ENCODE data around the gene MAP6. TPM values are rescaled to one million over a fixed set of nuclear protein-coding genes. Genes with fewer than 3 reads are reported as not detected.

MAP6 gene
- total and polyA plus RNA-seq, 9 of the 15 experiments (the other 6 are each of a cell fraction or from before 2014, with no cell fraction given), result not detected

DNA sequence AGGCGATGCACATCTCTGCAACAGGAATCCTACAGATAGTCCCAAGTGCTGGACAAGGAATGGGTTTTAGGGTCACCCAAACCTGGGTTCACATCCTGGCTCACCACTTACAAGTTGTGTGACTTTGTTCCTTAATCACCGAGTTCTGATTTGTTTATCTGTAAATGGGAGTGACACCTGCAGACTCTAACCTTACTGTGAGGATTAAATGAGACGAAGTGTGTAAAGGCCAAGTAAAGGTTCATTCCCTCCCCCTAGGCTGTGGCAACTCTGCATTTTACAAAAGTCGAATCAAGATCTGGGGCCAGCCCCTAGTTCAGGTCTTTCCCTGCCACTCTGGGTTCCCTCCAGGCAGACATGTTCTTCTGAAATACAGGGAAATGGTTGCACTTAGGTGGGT lies 71.9 kb downstream of the MAP6 start:
- no TSS peak for BruUV-seq (replicated peaks)
- no peak overlapping the region for H3K9ac ChIP-seq (ENCODE audit: insufficient read depth in 1 of 2, low read depth in 2 of 2, low read length in 2 of 2)
- no peaks in the 10 kb centered on the region for H3K9me3 ChIP-seq (replicated peaks; ENCODE audit: control insufficient read depth, insufficient read depth, low read depth, low read length)
- H3K4me3 ChIP-seq, result no peak overlapping the region
- in situ Hi-C loops (cut with MboI) (no loop called here), intact Hi-C loops (cut with micrococcal nuclease) (no loop called here)
- no peak overlapping the region for H2AFZ ChIP-seq (ENCODE audit: low read depth, low read length)
- H3K4me2 ChIP-seq (ENCODE audit: insufficient read depth, low read length), result no peak overlapping the region
- no peaks in the 10 kb centered on the region for H3K36me3 ChIP-seq (ENCODE audit: control insufficient read depth, insufficient read depth, low read length)
- TF ChIP-seq KDM1A (IDR thresholded peaks at IDR 0.05), result peak in 1 of 2 experiments; percentile 45; a peak in 1 of 4 replicates
- TF ChIP-seq, protein P1, sequence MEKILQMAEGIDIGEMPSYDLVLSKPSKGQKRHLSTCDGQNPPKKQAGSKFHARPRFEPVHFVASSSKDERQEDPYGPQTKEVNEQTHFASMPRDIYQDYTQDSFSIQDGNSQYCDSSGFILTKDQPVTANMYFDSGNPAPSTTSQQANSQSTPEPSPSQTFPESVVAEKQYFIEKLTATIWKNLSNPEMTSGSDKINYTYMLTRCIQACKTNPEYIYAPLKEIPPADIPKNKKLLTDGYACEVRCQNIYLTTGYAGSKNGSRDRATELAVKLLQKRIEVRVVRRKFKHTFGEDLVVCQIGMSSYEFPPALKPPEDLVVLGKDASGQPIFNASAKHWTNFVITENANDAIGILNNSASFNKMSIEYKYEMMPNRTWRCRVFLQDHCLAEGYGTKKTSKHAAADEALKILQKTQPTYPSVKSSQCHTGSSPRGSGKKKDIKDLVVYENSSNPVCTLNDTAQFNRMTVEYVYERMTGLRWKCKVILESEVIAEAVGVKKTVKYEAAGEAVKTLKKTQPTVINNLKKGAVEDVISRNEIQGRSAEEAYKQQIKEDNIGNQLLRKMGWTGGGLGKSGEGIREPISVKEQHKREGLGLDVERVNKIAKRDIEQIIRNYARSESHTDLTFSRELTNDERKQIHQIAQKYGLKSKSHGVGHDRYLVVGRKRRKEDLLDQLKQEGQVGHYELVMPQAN (IDR thresholded peaks at IDR 0.05; ENCODE audit: borderline replicate concordance), result no peak
- no peaks in the 10 kb centered on the region for H4K20me1 ChIP-seq (replicated peaks; ENCODE audit: control insufficient read depth, insufficient read depth, low read length)
- no peaks in the 10 kb centered on the region for H3K27me3 ChIP-seq (ENCODE audit: control insufficient read depth in 2 of 2, insufficient read depth in 2 of 2, low read length in 2 of 2)
- no peak for DNase-seq (ENCODE audit: extremely low read depth in 1 of 4, low spot score in 3 of 4)
- H3K79me2 ChIP-seq (ENCODE audit: control insufficient read depth, insufficient read depth, low read length), result no peaks in the 10 kb centered on the region
- H3K9me1 ChIP-seq (ENCODE audit: control insufficient read depth, insufficient read depth, low read length), result no peaks in the 10 kb centered on the region
- WGBS (ENCODE audit: insufficient coverage, low coverage, missing lambda C conversion rate), result 23% methylated on average over 4 of the region's 4 CpGs
- ChIA-PET CTCF (ENCODE audit: low intra/inter-chr PET ratio) (no interaction called here), POLR2A (interaction anchor here (0.6 to 2.8 kb wide), 3 partner anchors 21 to 47 kb away, joined by 3 to 9 read pairs (median 6); no protein-coding TSS in a partner anchor)
- peaks cover 14 to 16% of the 10 kb centered on the region in 2 experiments; a peak in 4 of 5 replicates for H3K4me1 ChIP-seq (replicated peaks in 1 of 2; ENCODE audit: control insufficient read depth in 2 of 2, insufficient read depth in 2 of 2, low read length in 2 of 2)
- no peak overlapping the region for H3K27ac ChIP-seq (ENCODE audit: extremely low read depth, low read depth, low read length)
- ATAC-seq, result no peak
- FAIRE-seq, result no peak

DNA sequence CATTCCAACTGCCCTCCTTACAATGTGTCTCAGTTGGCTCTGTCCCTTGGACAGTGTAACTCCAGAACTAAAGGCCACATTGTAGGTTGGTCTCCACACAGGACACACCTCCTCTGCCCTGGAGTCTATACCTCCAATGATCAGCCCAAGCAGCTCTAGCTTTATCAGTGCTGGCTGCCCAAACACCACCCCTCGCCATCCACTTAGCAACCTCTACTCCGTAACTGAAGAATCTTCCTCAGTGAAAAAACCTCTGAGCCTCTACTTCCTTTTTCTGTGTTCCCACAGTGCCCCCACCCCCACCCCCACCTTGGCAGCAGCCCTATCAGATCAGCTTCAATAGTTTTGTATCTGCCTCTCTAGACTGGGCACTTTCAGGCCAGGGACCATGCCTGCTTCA lies 73.4 kb downstream of the MAP6 start:
- ChIA-PET CTCF (ENCODE audit: low intra/inter-chr PET ratio) (no interaction called here), POLR2A (interaction anchor here (0.9 to 2.8 kb wide), 2 partner anchors 10 to 21 kb away, joined by 3 to 9 read pairs; no protein-coding TSS in a partner anchor)
- Histone ChIP-seq H3K36me3 (ENCODE audit: control insufficient read depth, insufficient read depth, low read length) (no peaks in the 10 kb centered on the region), H3K4me3 (no peak overlapping the region), H3K27ac (ENCODE audit: extremely low read depth, low read depth, low read length) (no peak overlapping the region), H3K4me2 (ENCODE audit: insufficient read depth, low read length) (no peak overlapping the region), H3K27me3 (ENCODE audit: control insufficient read depth in 2 of 2, insufficient read depth in 2 of 2, low read length in 2 of 2) (no peaks in the 10 kb centered on the region), H3K9me3 (replicated peaks; ENCODE audit: control insufficient read depth, insufficient read depth, low read depth, low read length) (no peaks in the 10 kb centered on the region), H2AFZ (ENCODE audit: low read depth, low read length) (peak overlapping the region; percentile 24; the same call in 1 of the 2 replicates), H3K9me1 (ENCODE audit: control insufficient read depth, insufficient read depth, low read length) (no peaks in the 10 kb centered on the region), H3K9ac (ENCODE audit: insufficient read depth in 1 of 2, low read depth in 2 of 2, low read length in 2 of 2) (peak overlapping the region in 1 of 2 experiments; percentile 71; a peak in 1 of 4 replicates), H3K4me1 (replicated peaks in 1 of 2; ENCODE audit: control insufficient read depth in 2 of 2, insufficient read depth in 2 of 2, low read length in 2 of 2) (peaks cover 20 to 25% of the 10 kb centered on the region in 2 experiments; a peak in 4 of 5 replicates), H3K79me2 (ENCODE audit: control insufficient read depth, insufficient read depth, low read length) (no peaks in the 10 kb centered on the region), H4K20me1 (replicated peaks; ENCODE audit: control insufficient read depth, insufficient read depth, low read length) (no peaks in the 10 kb centered on the region)
- DNase-seq (ENCODE audit: extremely low read depth in 1 of 4, low spot score in 3 of 4), result no peak
- peak; percentile 7; the same call in 1 of the 3 replicates for ATAC-seq
- intact Hi-C loops (cut with micrococcal nuclease), result no loop called here
- in situ Hi-C loops (cut with MboI), result no loop called here
- 59% methylated on average over 2 of the region's 2 CpGs for WGBS (ENCODE audit: insufficient coverage, low coverage, missing lambda C conversion rate)
- no TSS peak for BruUV-seq (replicated peaks)
- FAIRE-seq, result no peak

Data from K562 (cell line).